Measurements from ENCODE around the gene IRGC. TPM values are rescaled to one million over a fixed set of nuclear protein-coding genes. Genes with fewer than 3 reads are reported as not detected.

Gene IRGC
- total and polyA plus RNA-seq, 2 of the 13 experiments (the other 11 are each of a cell fraction or from before 2014, with no cell fraction given) = not detected

DNA sequence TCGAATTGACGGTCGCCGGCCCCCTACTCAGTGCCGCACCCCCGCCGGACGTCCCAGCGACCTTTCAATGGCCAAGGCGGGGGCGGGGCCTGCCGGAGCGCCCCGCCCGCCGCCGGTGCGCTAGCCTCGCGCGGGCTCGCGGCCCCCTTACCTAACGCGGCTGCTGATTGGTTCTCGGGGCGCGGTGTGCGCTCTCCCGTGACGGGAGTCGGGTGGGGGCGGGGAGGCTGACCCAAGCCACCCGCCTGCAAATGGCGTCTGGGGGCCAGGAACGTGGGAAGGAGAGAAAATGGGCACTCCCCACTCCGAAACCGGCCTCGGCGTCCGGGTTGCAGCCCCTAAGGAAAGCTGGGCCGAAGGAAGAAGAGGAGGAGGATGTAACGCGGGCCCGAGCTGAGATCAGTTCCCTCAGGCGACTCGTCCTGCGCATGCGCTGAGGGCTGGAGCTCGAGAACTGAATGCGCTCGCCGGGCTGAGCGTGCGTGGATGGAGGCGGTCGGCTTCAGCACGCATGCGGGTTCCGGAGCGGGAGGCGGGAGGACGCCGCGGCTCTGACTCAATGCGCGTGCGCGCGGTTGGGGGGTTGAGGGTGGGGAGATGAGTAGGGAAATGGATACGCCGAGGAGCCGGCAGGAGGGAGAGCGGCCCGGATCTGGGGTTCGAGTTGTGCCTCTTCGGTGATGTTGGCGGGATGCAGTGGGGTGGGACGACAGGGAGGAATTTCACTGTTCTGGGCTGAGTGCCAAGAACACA, 38.8 kb downstream of the IRGC start, which contains the start of gene SMG9 (continued):
- TF ChIP-seq SOX13 (IDR thresholded peaks at IDR 0.05) = no peak
- TF ChIP-seq SOX13 (CRISPR knock-in tag; conservative IDR thresholded peaks at IDR 0.05 in 1 of 2, IDR thresholded peaks at IDR 0.05 in 1 of 2) = peak in 1 of 2 experiments; percentile 28; a peak in 2 of 4 replicates
- peak; percentile 95 for TF ChIP-seq POLR2AphosphoS5 (IDR thresholded peaks at IDR 0.05; ENCODE audit: low read depth, low read length)
- 0 out of 2 replicates have a peak, but pooled peaks have one; percentile 32 for TF ChIP-seq ZC3H13 (CRISPR knock-in tag; IDR thresholded peaks at IDR 0.05)
- TF ChIP-seq CAMTA2 (CRISPR knock-in tag; IDR thresholded peaks at IDR 0.05; ENCODE audit: borderline replicate concordance) = peak; percentile 69; the same call in 1 of the 2 replicates
- peak; percentile 64 for TF ChIP-seq ZNF274 (CRISPR knock-in tag; IDR thresholded peaks at IDR 0.05)
- TF ChIP-seq ZBTB7B (CRISPR knock-in tag; IDR thresholded peaks at IDR 0.05) = peak; percentile 15; the same call in 1 of the 2 replicates
- peak; percentile 47; the same call in 1 of the 2 replicates for TF ChIP-seq ZNF607 (CRISPR knock-in tag; IDR thresholded peaks at IDR 0.05; ENCODE audit: borderline replicate concordance)
- TF ChIP-seq ZFP36 (IDR thresholded peaks at IDR 0.05; ENCODE audit: borderline replicate concordance, low read depth, low read length, partially characterized antibody) = no peak
- peak; percentile 50; the same call in 1 of the 2 replicates for TF ChIP-seq MED1 (CRISPR knock-in tag; IDR thresholded peaks at IDR 0.05)
- peak; percentile 66; the same call in 1 of the 2 replicates for TF ChIP-seq ARNT2 (CRISPR knock-in tag; IDR thresholded peaks at IDR 0.05; ENCODE audit: low read depth)
- TF ChIP-seq KMT2A (CRISPR knock-in tag; IDR thresholded peaks at IDR 0.05) = peak; percentile 56; the same call in 1 of the 2 replicates
- TF ChIP-seq, protein P1, sequence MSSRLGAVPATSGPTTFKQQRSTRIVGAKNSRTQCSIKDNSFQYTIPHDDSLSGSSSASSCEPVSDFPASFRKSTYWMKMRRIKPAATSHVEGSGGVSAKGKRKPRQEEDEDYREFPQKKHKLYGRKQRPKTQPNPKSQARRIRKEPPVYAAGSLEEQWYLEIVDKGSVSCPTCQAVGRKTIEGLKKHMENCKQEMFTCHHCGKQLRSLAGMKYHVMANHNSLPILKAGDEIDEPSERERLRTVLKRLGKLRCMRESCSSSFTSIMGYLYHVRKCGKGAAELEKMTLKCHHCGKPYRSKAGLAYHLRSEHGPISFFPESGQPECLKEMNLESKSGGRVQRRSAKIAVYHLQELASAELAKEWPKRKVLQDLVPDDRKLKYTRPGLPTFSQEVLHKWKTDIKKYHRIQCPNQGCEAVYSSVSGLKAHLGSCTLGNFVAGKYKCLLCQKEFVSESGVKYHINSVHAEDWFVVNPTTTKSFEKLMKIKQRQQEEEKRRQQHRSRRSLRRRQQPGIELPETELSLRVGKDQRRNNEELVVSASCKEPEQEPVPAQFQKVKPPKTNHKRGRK (CRISPR knock-in tag; IDR thresholded peaks at IDR 0.05) = 0 out of 2 replicates have a peak, but pooled peaks have one; percentile 25
- peak; percentile 50; the same call in 1 of the 2 replicates for TF ChIP-seq ZNF329 (CRISPR knock-in tag; IDR thresholded peaks at IDR 0.05; ENCODE audit: low read depth)
- peak; percentile 76 for TF ChIP-seq PHF20 (CRISPR knock-in tag; IDR thresholded peaks at IDR 0.05)
- TF ChIP-seq ZIK1 (CRISPR knock-in tag; IDR thresholded peaks at IDR 0.05; ENCODE audit: borderline replicate concordance, low read depth) = peak; percentile 69; the same call in 1 of the 2 replicates
- peak; percentile 43; the same call in 1 of the 2 replicates for TF ChIP-seq ZNF639 (CRISPR knock-in tag; conservative IDR thresholded peaks at IDR 0.05)
- TF ChIP-seq, protein P2, sequence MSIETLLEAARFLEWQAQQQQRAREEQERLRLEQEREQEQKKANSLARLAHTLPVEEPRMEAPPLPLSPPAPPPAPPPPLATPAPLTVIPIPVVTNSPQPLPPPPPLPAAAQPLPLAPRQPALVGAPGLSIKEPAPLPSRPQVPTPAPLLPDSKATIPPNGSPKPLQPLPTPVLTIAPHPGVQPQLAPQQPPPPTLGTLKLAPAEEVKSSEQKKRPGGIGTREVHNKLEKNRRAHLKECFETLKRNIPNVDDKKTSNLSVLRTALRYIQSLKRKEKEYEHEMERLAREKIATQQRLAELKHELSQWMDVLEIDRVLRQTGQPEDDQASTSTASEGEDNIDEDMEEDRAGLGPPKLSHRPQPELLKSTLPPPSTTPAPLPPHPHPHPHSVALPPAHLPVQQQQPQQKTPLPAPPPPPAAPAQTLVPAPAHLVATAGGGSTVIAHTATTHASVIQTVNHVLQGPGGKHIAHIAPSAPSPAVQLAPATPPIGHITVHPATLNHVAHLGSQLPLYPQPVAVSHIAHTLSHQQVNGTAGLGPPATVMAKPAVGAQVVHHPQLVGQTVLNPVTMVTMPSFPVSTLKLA (IDR thresholded peaks at IDR 0.05) = peak; percentile 63
- TF ChIP-seq ZSCAN21 (CRISPR knock-in tag; IDR thresholded peaks at IDR 0.05; ENCODE audit: borderline replicate concordance) = peak; percentile 57; the same call in 1 of the 2 replicates
- TF ChIP-seq ERF (CRISPR knock-in tag; IDR thresholded peaks at IDR 0.05) = peak; percentile 78; the same call in 1 of the 2 replicates
- peak; percentile 79 for TF ChIP-seq HDAC1 (CRISPR knock-in tag; IDR thresholded peaks at IDR 0.05)

Data from HepG2 (cell line).